DMS153 treated with DMSO at 0.1 percent for 48 hours (cell line): ENCODE results near the gene KRTAP2-4.
"Not testable (repeated sequence)": the region's sequence is repeated elsewhere in the genome, so short reads cannot be mapped to it uniquely, and the experiment has no call there.

Experiments used
- DNase-seq: peaks from one replicate; lab custom pipeline; 2025; ENCODE audit not compliant: unreplicated experiment; lab: John Stamatoyannopoulos, UW

KRTAP2-4 gene, protein sequence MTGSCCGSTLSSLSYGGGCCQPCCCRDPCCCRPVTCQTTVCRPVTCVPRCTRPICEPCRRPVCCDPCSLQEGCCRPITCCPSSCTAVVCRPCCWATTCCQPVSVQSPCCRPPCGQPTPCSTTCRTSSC

DNA sequence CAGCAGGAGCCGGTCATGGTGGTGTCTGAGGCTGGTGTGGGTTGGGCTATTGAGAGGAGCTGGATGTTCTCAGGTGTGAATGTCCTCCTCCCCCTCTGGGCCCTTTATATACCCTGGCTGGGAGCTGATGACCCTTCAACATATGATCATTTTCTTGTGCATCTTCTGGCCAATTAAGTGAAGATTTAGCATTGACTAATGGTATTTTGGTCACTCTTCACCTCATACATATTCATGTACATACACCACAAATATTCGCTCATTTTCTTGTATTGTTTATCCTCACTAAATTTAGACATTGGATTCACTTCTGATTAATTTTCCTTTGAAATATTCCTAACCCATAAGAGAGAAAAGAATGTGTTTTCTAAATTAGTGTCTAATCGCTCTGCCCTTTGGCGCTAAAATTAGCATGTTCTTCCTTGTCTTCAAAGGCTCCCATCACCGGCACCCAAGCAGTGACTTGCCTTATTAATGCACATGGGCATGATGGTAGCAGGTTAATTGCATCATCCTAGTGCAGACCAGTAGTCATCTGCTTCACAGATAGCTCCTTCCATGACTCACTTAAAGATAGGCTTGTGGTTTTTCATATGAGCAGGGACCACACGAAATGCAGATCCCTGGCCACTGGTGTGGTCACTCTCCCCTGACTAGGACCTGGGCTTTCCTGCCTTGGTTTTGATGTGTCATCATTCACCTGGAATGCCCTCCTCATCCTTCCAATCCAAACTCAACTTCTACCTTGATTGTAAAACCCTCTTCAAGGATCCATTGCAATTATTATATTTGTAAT is at the start of gene KRTAP2-4:
KRTAP2-4 (minus strand) TSS at position 51 of the 796 bp plus-strand sequence; CDS start at position 17, 34 bp downstream.
- DNase-seq, result no peak

DNA sequence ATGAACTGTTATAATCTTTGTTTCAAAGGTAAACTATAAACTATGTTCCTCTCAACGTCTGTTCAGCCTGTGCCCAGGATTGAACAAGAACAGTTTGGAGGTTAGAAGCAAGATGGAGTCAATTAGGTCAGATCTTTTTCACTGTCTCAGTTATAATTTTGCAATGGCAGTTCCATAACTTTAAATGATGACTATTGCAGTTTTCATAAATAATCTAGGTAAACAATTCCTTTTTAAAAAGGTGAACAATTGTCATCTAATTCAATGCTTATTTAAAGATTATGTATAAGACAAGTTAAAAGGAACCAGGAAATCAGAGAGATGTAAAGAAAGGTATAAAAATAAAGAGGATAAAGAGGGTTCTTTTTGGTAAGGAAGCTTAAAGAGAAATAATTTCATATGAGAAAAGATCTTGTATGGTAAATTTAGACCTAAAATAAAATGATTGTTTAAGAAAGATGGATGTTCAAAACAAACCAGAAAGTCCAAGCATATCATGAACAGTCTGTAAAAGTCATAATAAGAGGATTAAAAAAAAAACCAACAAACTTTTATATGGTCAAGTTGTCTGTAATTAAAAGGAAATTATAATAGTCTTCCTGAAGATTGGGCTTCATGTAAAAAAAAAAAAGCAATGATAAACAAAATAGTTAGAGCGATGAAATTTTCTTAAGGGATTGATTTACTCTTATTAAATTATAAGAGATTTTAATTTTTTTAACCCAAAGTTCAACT is 45.6 kb upstream of the KRTAP2-4 start:
- no peak for DNase-seq

DNA sequence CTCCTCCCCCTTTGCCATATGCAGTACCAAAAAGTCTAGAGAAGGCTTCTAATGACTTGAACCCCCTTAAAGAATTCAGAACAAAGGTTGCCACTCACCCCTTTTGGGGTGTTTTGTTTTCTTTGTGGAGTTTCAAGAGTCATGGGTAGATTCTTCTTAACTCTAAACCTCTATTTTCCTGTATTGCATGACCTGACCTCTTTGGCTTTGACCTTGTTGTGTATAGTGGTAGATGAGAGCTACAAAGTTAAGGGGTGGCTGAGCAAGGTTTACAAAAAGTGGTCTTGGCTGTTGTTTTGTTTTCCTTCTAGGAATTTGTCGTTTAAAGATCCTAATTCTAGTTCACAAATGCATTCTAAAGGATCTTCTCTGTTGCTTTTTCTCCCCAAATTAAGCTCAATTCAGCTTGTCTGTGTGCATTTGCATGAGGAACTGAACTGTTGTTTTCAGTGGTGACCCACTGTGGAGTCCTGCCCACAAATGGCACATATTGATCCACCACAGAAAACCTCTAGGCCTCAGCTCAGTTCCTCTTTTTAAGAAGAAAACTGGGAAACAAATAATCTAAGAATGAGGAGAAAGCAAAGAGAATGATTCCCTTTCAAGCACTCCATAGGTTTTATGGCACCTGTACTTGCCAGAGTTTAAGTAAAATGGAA is 43.2 kb upstream of the KRTAP2-4 start:
- not testable (repeated sequence) for DNase-seq

DNA sequence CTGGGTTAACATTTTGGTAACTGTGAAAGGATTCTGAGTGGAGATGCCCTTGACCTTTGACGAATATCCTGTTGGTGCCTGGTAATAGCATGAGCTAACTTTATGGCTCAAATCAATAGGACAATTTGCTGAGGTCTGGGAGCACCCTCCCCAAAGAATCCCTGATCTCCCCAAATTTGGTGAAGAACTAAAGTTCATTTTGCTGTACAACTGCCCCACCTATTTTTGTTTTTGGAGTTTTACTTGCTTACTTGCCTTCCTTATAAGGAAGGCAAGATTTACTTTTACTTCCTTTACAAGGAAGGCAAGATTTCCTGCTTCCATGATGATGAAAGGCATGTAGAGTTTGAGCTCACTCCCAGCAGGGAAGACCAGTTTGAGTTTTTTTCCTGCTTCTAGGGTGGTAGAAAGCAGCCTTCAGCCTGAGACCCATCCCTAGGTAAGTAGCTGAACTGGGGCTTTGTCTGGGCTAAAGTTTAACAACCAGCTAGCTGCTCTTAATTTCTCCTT is 42.3 kb upstream of the KRTAP2-4 start:
- no peak for DNase-seq

DNA sequence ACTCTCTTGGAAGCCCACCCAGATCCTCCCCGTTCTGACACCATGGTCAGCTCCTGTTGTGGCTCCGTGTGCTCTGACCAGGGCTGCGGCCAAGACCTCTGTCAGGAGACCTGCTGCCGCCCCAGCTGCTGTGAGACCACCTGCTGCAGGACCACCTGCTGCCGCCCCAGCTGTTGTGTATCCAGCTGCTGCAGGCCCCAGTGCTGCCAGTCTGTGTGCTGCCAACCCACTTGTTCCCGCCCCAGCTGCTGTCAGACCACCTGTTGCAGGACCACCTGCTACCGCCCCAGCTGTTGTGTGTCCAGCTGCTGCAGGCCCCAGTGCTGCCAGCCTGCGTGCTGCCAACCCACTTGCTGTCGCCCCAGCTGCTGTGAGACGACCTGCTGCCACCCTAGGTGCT is 39.7 kb upstream of the KRTAP2-4 start, which contains the start of gene KRTAP4-9:
KRTAP4-9 (plus strand) TSS at position 43 of the 400 bp plus-strand sequence; CDS start at position 43, 0 bp downstream.
- not testable (repeated sequence) for DNase-seq

DNA sequence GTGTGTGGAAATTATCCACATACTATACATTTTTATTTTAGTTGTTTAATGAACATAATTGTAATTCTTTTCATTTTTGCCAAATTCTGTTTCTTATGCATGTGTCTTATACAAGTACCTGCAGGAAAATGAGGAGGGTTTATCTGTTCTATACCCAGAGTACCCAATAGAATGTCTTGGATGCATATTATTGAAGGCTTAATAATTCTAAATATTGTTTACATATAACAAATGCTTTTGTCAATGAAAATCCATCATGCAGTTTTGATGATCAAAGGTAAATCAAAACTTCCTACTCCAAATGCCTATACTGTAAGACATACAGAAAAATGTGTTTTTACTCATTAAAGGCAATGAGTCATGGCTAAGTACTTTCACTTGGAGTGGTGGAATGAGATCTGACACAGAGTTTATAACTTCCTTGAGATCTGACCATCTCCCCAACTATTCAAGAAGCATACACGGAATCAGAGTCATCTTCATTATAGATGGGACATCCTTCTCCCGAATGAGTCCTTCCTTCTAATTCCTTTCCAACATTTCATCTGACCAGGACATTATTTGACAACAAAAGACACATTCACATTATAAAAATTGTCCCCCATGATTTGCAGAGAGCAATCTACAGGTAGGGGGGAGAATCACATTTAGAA is 38.8 kb upstream of the KRTAP2-4 start:
- DNase-seq, result not testable (repeated sequence)

DNA sequence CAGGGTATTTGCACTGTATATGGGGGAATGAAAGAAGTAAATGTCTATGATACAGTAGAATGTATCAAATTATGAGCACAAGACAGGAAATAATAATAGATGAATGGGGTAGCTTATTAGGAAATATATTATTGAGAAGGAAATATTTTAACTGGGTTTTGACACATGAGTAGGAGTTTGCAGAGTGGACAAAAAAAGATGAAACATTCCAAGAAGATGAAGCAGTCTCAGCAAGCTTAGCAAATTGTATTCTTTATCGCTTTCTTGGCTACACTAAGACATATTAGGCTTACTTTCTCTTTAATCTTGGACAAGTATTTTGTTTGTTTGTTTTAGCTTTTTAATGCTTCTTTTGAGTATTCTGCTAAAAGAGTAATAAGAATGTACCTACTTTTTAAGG is 38.2 kb upstream of the KRTAP2-4 start:
- no peak for DNase-seq

DNA sequence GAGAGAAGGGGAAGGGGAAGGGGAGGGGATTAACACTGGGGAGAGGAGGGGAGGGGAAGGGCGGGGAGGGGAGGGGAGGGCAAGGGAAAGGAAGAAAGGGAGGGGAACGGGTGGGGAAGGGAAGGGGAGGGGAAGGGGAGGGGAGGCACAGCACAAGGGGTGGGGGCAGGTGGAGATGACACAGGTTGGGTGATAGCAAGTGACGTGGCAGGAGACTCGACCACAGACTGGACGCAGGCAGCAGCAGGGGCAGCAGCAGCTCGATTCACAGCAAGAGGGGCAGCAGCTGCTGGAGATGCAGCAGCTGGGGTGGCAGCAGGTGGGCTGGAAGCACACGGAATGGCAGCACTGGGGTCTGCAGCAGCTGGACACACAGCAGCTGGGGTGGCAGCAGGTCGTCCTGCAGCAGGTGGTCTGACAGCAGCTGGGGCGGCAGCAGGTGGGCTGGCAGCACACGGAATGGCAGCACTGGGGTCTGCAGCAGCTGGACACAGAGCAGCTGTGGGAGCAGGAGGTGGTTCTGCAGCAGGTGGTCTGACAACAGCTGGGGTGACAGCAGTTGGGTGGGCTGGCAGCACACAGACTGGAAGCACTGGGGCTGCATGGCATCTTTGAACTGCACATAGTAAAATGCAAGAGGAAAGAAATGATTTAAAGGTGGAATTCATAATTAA is 36.0 kb upstream of the KRTAP2-4 start, which contains the start of gene KRTAP4-16:
KRTAP4-16 (minus strand) TSS at position 624 of the 674 bp plus-strand sequence; CDS start at position 624, 0 bp downstream.
- no peak for DNase-seq

DNA sequence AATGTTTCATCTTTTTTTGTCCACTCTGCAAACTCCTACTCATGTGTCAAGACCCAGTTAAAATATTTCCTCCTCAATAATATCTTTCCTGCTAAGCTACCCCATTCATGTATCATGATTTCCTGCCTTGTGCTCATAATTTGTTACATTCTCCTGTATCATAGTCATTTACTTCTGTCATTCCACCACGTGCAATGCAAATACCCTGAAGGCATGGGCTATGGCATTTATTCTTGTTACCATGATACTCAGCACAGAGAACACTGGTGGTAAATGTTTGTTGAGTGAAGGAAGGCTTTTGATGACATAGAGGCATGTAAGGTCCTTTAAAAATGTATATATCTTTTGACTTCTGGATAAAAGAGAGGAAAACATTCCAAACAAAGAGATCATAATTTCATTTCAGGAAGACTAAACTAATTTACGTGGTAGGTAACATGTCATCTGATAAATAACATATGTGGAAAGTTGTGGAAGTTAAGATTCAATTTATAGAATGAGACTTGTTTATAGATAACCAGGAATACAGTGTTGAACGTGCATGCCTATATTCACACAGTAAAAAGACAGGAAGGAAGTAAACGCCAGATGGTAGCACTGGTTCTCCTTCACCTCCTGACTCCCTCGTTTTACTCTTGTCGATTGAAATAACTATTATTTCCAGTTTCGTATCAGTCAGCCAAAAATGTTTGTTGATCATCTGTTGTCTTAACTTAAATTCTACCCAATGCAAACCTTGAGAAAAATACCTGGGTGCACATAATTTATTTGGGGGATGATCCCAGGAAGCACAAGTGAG is 34.2 kb upstream of the KRTAP2-4 start:
- DNase-seq, result not testable (repeated sequence)

DNA sequence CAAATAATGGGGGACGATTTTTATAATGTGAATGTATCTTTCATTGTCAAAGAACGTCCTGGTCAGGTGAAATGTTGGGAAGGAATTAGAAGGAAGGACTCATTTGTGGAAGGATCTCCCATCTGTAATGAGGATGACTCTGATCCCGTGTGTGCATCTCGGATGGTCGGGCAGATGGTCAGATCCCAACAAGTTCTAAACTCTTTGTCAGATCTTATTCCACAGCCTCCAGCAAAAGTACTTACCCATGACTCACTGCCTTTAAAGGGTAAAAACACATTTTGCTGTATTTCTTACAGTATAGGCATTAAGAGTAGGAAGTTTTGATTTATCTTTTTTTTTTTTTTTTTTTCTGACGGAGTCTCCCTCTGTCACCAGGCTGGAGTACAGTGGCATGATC is 32.8 kb upstream of the KRTAP2-4 start:
- DNase-seq, result no peak

DNA sequence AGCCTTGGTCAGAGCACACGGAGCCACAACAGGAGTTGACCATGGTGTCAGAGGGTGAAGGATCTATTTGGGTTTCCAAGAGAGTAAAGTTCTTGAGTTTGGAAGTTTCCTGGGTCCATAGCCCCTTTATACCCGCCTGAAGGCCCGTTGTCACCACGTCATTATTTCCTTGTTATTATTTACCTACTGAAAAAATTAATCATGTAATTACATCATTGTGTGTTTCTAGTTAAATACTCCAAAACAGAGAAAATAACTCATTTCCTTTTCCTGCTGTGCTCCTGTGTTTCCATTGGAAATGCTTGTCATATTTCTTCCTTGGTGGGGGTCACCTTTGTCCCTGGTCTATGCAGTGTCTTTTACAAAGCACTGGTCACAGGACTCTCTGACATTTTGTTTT is 32.4 kb upstream of the KRTAP2-4 start, which contains the start of gene KRTAP4-8:
KRTAP4-8 (minus strand) TSS at position 101 of the 400 bp plus-strand sequence; CDS start at position 43, 58 bp downstream.
- DNase-seq, result no peak

DNA sequence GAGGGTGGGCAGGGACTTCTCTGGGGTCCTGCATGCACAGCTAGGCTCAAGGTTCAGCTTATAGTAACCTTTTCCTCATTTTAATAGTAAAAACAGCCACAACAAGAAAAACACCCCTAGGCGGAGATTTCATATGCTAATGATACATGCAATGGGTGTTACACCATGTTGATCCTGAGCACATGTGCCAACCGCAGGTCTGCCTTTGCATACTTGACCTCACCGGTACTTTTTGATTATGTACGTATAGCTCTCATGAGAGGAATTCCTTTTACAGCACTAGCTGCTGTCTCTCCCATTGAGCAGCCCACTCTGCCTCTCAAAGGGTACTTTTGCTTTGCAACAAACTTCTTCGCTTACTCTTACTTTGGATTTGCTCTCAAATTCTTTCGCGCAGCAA is 30.4 kb upstream of the KRTAP2-4 start:
- DNase-seq, result no peak

DNA sequence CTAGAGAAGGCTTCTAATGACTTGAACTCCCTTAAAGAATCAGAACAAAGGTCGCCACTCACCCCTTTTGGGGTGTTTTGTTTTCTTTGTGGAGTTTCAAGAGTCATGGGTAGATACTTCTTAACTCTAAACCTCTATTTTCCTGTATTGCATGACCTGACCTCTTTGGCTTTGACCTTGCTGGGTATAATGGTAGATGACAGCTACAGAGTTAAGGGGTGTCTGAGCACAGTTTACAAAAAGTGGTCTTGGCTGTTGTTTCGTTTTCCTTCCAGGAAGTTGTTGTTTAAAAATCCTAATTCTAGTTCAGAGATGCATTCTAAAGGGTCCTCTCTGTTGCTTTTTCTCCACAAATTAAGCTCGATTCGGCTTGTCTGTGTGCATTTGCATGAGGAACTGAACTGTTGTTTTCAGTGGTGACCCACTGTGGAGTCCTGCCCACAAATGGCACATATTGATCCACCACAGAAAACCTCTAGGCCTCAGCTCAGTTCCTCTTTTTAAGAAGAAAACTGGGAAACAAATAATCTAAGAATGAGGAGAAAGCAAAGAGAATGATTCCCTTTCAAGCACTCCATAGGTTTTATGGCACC is 23.2 kb upstream of the KRTAP2-4 start:
- DNase-seq, result not testable (repeated sequence)

DNA sequence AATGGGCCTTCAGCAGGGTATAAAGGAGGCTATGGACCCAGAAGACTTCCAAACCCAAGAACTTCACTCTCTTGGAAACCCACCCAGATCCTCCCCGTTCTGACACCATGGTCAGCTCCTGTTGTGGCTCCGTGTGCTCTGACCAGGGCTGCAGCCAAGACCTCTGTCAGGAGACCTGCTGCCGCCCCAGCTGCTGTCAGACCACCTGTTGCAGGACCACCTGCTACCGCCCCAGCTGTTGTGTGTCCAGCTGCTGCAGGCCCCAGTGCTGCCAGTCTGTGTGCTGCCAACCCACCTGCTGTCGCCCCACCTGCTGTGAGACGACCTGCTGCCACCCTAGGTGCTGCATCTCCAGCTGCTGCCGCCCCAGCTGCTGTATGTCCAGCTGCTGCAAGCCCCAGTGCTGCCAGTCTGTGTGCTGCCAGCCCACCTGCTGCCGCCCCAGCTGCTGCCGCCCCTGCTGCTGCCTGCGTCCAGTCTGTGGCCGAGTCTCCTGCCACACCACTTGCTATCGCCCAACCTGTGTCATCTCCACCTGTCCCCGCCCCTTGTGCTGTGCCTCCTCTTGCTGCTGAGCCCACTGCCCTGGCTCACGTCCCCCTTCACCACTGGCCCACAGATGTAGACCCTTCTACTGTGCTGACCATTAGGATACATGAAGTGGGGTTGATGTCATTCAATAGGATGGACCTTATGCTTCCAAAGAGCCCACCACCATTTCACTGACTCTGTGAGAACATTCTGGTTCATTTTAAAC is 18.6 kb upstream of the KRTAP2-4 start, which contains the start of gene KRTAP4-7:
KRTAP4-7 (plus strand) TSS at position 51 of the 757 bp plus-strand sequence; CDS start at position 108, 57 bp downstream.
- not testable (repeated sequence) for DNase-seq

DNA sequence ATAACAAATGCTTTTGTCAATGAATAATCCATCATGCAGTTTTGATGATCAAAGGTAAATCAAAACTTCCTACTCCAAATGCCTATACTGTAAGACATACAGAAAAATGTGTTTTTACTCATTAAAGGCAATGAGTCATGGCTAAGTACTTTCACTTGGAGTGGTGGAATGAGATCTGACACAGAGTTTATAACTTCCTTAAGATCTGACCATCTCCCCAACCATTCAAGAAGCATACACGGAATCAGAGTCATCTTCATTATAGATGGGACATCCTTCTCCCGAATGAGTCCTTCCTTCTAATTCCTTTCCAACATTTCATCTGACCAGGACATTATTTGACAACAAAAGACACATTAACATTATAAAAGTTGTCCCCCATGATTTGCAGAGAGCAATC is 17.7 kb upstream of the KRTAP2-4 start:
- not testable (repeated sequence) for DNase-seq

DNA sequence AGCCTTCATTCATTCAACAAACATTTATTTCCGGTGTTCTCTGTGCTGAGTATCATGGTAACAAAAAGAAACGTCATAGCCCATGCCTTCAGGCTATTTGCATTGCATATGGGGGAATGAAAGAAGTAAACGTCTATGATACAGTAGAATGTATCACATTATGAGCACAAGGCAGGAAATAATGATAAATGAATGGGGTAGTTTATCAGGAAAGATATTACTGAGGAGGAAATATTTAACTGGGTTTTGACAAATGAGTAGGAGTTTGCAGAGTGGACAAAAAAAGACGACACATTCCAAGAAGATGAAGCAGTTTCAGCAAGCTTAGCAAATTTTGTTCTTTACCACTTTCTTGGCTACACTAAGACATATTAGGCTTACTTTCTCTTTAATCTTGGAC is 16.9 kb upstream of the KRTAP2-4 start:
- no peak for DNase-seq

DNA sequence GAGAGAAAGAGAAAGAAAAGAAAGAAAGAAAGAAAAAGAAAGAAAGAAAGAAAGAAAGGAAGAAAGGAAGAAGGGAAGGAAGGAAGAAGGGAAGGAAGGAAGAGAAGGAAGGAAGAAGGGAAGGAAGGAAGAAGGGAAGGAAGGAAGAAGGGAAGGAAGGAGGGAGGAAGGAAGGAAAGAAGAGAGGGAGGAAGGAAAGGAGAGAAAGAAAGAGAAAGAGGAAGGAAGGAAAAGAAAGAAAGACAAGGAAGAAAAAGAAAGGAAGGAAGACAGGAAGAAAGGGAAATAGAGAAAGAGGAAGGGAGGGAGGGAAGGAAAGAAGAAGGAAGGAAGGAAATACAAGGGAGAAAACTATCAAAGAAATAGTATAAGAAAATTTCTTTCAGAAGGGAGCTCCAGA is 11.1 kb upstream of the KRTAP2-4 start:
- DNase-seq, result no peak

DNA sequence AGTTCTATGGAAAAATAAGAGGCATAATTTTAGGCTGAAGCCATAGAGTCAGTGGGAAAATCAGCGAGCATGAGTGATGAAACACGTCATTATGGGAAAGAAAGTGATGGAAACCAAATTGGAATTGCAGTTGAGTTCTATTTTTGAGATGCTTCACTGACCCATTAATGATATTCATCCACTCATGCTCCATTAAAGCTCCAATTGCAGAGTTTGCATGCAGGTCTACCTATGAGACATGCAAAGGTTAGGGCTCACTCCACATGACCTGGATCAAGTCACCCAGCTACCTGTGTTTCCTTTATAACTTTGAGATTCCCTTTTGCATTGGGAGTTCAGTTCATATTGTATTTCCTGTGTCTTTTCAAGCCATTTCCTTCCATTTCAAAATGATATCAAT is 8.0 kb upstream of the KRTAP2-4 start:
- no peak for DNase-seq
